A549 (cell line): ENCODE results near the gene SORCS2.

ENCODE experiments used
- CEBPB ChIP-seq, 2 experiments: fragments of >200 bp in 1 of 2; sonication (Bioruptor Twin) in 1 of 2; formaldehyde crosslinking in 1 of 2; IDR thresholded peaks; 2 replicates each; pipeline ENCODE4 v1.6.1; 2012 to 2016
- CTCF ChIP-seq: fragments of >200 bp; sonication (Bioruptor Twin); formaldehyde crosslinking; IDR thresholded peaks from 3 replicates; pipeline ENCODE4 v1.5.1; 2016
- EP300 ChIP-seq, 2 experiments: fragments of >200 bp; sonication (Bioruptor Twin); formaldehyde crosslinking; IDR thresholded peaks; 2 replicates in 1 of 2; 3 replicates in 1 of 2; pipeline ENCODE4 v1.6.1; 2016 to 2017
- HOXA7 ChIP-seq: fragments of 250-450 bp; sonication (Bioruptor Pico); IDR thresholded peaks from 2 replicates; pipeline ENCODE4 v1.5.0; 2020; ENCODE audit warnings: mild to moderate bottlenecking, moderate library complexity
- JUN ChIP-seq, 2 experiments: fragments of >200 bp; sonication (Bioruptor Twin); formaldehyde crosslinking; IDR thresholded peaks; 2 replicates in 1 of 2; 3 replicates in 1 of 2; pipeline ENCODE4 v1.6.1; 2016 to 2017
- POLR2A ChIP-seq: IDR thresholded peaks from 2 replicates; pipeline ENCODE4 v1.6.1; 2012; ENCODE audit warnings: mild to moderate bottlenecking, low read length
- RCOR1 ChIP-seq: fragments of 150-350 bp; IDR thresholded peaks from 2 replicates; pipeline ENCODE4 v1.6.1; 2014; ENCODE audit warnings: antibody characterized with exemption, low read length, low read depth
- ZFP36 ChIP-seq: fragments of 450-650 bp; IDR thresholded peaks from 2 replicates; pipeline ENCODE4 v1.6.1; 2014; ENCODE audit warnings: borderline replicate concordance; ENCODE audit not compliant: partially characterized antibody

- TF ChIP-seq POLR2A (no peak), CEBPB (IDR thresholded peaks at IDR 0.05) (no peak), JUN (IDR thresholded peaks at IDR 0.05) (no peak), RCOR1 (no peak), EP300 (IDR thresholded peaks at IDR 0.05) (no peak), ZFP36 (no peak), HOXA7 (CRISPR knock-in tag) (no peak), CTCF (no peak)
Measured at GRCh38 chr4:7168106-7168505, 24.2 kb upstream of the SORCS2 start.
